ENCODE measurements around the gene C1orf226.
"Not testable (repeated sequence)": the region's sequence is repeated elsewhere in the genome, so short reads cannot be mapped to it uniquely, and the experiment has no call there.

The C1orf226 gene

GRCh38 chr1:162416909-162417308 is 35.4 kb downstream of the C1orf226 start:
- DNase-seq = no peak

GRCh38 chr1:162417650-162418049 is 36.1 kb downstream of the C1orf226 start:
- no peak for DNase-seq

GRCh38 chr1:162418584-162418983 is 37.1 kb downstream of the C1orf226 start:
- DNase-seq = not testable (repeated sequence)

GRCh38 chr1:162419450-162419931 is 38.0 kb downstream of the C1orf226 start:
- not testable (repeated sequence) for DNase-seq

DNA sequence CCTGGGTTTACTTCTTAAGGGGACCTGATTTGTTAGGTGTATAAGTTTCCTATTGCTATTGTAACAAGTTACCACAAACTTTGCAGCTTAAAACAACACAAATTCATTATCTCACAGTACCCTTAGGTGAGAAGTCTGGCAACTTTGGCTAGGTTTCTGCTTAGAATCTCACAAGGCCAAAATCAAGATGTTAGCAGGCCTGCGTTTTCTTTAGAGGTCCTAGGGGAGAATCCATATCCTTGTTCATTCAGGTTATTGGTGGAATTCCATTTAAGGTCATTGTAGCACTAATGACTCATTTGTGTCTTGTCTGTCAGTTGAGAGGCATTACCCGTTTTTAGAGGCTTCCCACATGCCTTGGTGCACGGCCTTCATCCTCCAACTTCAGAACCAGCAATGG is 38.6 kb downstream of the C1orf226 start:
- no peak for DNase-seq

DNA sequence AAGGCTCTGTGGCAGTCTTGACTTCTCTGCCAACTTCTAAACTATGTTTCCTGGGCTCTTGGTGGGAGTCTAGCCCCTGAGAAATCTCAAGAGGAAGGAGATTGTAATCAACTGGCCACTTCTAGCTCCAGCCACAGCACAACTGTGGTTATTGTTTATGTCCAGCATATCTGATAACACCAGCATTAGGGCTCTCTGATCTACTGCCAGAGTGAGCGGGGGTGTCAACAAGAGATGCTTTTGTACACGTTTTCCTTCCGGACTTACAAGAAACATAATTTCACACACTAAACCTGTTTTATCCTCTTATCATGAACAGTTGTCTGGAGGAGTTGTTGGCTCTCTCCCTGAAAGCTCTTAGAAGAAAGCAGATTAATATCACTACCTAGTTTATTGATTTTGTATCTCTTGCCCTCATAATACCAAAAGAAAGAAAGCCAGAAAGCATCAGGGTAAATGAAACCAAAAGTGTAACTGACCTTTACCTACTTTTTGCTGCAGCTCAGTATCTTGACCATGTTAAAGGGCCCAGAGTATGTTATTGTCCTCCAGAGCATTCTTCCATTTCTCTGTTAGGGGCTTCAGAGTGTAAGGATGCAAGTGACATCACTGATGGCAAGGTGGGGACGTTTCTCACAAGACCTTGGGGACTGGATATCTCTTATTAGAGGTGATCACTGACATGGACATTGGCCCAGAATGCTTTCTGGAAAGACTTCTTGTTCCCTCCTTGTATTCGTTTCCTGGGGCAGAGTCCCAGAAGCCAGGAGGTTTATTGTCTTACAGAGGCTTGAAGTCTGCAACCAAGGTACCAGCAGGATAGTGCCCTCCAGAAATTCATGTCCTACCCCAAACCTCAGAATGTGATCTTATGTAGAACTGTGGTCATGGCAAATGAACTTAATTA is 40.0 kb downstream of the C1orf226 start:
- no peak for DNase-seq

GRCh38 chr1:162422662-162423375 is 41.3 kb downstream of the C1orf226 start:
- DNase-seq = no peak

DNA sequence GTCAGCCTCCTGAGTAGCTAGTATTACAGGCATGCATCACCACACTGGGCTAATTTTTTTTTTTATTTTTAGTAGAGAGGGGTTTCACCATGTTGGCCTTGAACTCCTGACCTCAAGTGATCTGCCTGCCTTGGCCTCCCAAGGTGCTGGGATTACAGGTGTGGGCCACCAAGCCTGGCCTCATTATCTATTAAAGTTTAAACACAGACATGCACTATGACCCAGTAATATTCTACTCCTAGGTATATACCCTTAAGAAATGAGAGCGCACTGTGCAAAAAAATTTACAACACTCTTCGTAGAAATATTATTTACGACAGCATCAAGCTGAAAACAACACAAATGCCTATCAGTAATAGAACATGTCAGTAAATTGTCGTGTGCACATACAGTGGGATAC is 49.1 kb downstream of the C1orf226 start:
- DNase-seq = no peak

DNA sequence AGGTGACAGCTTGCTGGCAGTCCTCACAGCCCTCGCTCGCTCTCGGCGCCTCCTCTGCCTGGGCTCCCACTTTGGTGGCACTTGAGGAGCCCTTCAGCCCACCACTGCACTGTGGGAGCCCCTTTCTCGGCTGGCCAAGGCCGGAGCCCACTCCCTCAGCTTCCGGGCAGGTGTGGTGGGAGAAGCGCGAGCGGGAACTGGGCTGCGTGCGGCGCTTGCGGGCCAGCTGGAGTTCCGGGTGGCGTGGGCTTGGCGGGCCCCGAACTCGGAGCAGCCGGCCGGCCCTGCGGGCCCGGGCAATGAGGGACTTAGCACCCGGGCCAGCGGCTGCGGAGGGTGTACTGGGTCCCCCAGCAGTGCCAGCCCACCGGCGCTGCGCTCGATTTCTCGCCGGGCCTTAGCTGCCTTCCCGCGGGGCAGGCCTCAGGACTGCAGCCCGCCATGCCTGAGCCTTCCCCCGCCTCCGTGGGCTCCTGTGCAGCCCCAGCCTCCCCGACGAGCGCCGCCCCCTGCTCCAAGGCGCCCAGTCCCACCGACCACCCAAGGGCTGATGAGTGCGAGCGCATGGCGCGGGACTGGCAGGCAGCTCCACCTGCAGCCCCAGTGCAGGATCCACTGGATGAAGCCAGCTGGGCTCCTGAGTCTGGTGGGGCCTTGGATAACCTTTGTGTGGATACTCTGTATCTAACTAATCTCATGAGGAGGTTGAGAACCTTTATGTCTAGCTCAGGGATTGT is 51.6 kb downstream of the C1orf226 start:
- DNase-seq = not testable (repeated sequence)

Data from NCI-H774 (cell line).